Activated CD4-positive, alpha-beta T cell treated with anti-CD3 and anti-CD28 coated beads, Interleukin-2, Interleukin-6, amounts not matched to agents 100 ng/mL and 50 ng/mL, durations not matched to agents 16 hours and 8 hours (primary cell): Measurements from ENCODE around the gene C1QBP.

Experiments used
- DNase-seq: peaks from one replicate; pipeline ENCODE4 v3.0.0-alpha.2; 2020

C1QBP gene

DNA sequence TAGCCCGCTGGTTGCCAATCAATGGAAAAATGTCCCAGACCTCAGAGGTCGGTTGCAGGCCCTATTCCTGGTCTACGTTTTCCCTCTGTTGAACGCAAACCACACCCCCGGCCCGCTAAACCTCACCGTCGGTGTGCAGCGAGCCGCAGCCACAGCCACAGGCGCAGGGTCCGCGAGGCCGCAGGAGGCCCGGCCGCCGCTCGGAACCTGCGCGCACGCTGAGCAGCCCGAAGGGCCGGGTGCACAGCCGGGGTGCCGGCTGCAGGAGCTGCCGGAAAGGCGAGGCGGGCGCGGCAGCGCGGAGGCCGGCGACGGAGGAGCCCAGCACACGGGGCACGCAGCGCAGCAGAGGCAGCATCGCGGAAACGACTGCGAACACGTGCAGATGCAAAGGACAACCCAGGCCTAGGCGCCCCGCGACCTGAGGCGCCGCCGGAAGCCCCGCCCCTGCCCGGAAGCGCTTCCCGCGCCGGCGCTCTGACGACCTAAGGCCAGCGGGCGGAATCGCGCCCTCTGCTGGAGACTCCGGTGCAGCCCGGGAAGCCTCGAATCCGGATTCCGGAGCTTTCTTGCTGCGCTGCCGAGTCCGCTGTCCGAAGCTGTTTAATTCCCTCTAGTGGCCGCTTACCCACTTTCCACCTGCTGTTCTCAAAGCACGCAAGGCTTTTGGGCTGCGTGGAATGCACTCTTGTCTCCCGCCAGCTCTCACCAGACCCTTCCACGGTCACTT lies at the start of gene C1QBP:
Gene C1QBP, minus strand, starts transcription at position 440 of the 730 bp plus-strand sequence. Its CDS starts 82 bp downstream, at position 358.
- DNase-seq, result peak; percentile 95

DNA sequence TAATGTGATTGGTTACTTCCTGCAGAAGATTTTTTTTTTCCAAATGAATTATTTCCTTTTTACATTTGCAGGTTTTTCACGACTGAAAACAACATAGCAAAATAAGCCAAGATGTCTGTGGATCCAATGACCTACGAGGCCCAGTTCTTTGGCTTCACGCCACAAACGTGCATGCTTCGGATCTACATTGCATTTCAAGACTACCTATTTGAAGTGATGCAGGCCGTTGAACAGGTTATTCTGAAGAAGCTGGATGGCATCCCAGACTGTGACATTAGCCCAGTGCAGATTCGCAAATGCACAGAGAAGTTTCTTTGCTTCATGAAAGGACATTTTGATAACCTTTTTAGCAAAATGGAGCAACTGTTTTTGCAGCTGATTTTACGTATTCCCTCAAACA lies 49.8 kb upstream of the C1QBP start:
- DNase-seq, result no peak

DNA sequence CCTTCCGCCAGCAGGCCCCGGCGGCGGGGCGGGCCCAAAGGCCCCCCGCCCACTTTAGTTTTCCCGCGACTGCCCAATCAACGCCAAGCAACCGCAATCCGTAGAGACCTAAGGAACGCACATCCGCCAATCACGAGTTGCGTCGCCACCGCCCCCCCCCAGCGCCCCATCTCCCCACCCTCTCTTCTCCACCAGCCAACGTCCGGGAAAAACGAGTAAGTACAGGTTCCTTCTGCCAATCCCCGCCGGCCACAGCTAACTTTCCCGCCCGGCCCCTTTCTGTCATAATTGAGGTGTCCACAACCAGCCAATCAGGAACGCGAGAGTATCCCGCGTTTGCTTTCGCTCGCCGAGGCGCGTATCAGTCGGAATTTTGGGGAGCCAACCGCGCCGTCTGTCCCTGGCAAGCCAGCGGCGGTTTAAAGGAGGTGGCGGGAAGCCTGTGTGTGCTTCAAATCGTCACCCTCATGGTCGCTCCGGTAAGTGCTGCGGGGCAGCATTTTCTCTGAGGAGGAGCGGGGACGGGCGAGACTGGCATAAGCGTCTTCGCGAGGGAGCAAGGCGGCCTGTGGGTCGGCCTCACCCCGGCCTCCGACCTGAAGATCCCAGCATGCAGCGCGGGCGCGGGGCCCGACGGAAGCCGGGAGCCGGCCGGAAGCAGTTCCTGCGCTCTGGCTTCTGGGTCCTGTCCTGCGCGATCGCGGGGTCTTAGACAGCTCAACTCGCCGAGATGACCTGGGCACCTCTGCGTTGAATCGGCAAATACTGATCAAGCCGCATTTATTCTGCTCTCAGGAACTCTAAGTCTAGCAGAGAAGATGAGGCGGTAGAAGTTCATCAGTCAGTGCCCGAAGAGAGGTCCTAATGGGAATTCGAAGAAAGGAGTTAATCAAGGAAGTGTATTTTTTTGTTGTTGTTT lies 47.5 kb upstream of the C1QBP start, which contains the start of gene MIS12:
Gene MIS12, plus strand, starts transcription at position 361 of the 919 bp plus-strand sequence. CDS start 2,297 bp downstream, outside the sequence.
- DNase-seq, result peak; percentile 99

- no peak for DNase-seq
Measured at GRCh38 chr17:5485270-5486205, 46.6 kb upstream of the C1QBP start, which contains the start of gene DERL2. DERL2 (minus strand) TSS chr17:5486178; CDS start chr17:5486161, 17 bp downstream.

GRCh38 chr17:5481451-5481850 lies 42.5 kb upstream of the C1QBP start:
- no peak for DNase-seq

DNA sequence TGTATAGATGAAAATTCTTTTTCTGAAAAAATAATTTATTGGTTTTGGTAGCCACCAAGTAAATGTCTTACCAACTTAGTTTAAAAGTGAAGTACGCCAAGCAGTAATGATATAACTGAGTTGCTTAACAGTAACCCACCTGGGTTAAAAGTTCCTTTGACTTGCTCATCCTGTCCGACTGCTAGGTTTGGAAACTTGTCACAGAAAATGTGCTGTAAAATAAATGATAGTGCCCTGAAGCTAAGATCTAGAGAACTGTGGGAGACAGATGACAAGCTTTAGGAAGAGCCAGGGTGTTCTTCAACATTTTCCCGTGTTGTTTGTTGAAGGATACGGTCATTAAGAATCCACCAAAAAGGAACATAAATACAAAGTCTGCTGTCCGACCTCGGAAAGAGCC lies 42.0 kb upstream of the C1QBP start:
- DNase-seq, result no peak

DNA sequence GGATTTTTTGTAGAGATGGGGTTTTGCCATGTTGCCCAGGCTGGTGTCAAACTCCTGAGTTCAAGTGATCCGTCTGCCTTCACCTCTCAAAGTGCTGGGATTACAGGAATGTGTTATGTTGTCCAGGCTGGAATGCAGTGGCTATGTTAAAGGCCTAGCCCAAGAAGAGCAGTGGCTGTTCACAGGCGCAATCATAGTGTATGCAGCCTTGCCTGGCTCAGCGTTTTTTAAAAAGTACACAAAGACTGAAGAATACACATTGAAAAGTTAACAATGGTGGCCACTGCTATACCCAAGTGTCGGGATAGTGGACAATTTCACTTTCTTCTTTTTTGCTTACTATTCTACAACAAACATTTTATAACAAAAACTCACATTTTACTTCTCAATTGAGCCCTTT lies 40.0 kb upstream of the C1QBP start:
- DNase-seq, result no peak

DNA sequence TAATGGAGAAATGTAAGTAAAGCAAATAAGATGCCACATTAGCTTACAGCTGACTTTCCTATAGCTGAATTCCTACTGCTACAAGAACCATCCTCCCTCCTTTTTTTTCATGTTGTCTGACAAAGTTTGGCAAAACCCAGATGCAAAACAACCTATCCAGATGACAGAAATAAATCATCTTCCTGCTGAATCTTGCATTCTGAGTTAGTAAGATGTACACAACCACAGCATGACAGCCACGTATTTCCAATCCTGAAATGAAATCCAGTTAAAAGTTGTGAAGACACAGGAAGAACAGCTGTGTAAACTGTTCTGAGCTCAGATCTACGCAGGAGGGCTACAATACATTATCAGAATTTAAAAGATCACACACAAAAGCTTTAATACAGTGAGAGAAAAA lies 35.0 kb upstream of the C1QBP start:
- no peak for DNase-seq

DNA sequence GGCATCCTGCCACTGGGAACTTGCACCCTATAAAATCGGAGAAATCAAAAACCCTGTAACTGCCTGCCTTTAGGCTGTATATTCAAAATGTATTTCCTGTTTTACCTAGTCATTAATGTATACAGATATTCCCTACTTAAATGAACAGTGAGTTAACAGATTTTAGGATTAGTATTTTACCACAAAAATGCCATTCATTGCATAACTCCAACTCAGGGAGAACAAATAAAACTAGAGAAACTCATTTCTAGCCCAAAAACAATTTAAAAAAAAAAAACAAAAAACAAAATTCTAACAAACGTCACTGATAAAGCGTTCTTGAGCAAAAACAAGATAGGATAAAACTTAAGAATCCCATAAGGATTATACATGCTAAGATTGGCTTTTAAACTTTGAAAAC lies 33.6 kb upstream of the C1QBP start:
- DNase-seq, result no peak

GRCh38 chr17:5468075-5468473 lies 29.1 kb upstream of the C1QBP start:
- peak; percentile 27 for DNase-seq

- no peak for DNase-seq
Measured at GRCh38 chr17:5467416-5467815, 28.5 kb upstream of the C1QBP start.

GRCh38 chr17:5466295-5466694 lies 27.3 kb upstream of the C1QBP start:
- DNase-seq, result no peak

- no peak for DNase-seq
Measured at GRCh38 chr17:5464717-5465507, 26.0 kb upstream of the C1QBP start.

GRCh38 chr17:5446786-5447185 lies 7.8 kb upstream of the C1QBP start:
- no peak for DNase-seq

DNA sequence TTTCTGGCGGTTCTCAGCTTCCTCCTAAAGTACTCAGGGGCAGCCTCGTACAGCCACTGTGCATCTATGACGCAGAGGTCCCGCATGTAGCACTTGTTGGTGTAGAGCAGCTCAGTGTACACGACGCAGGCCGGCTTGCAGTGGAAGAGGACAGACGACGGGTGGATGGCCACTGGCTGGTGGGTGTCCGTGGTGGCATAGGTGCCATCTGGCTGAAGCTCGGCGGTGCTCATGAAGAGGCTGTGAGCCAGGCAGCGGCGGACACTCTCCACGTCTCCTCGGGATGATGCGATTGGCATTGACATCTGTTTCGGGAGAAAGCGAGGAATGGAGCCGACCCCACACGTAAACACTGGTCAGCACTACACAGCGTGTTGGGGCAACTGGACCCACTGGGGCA lies 5.3 kb upstream of the C1QBP start:
- no peak for DNase-seq

GRCh38 chr17:5443728-5444127 lies 4.8 kb upstream of the C1QBP start:
- DNase-seq, result no peak

DNA sequence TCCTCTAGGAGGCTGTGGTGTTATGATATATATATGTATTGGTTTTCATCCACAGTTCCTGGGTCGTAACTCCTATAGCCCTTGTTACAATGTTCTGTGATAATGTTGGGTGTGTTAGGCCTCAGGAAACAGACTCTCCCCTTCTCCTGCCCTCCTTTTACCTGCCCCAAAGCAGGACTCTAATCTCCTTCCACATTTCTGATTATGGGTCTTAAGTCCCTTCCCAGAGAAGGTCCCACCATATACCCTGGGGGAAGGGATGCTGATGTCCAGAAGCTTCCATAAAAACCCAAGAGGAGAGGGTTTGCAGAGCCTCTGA lies 450 bp upstream of the C1QBP start:
- DNase-seq, result no peak

GRCh38 chr17:5437721-5438317 lies 1.1 kb downstream of the C1QBP start:
- DNase-seq, result no peak

GRCh38 chr17:5435781-5436315 lies 3.1 kb downstream of the C1QBP start:
- peak; percentile 28 for DNase-seq

GRCh38 chr17:5434984-5435383 lies 4.0 kb downstream of the C1QBP start:
- no peak for DNase-seq

DNA sequence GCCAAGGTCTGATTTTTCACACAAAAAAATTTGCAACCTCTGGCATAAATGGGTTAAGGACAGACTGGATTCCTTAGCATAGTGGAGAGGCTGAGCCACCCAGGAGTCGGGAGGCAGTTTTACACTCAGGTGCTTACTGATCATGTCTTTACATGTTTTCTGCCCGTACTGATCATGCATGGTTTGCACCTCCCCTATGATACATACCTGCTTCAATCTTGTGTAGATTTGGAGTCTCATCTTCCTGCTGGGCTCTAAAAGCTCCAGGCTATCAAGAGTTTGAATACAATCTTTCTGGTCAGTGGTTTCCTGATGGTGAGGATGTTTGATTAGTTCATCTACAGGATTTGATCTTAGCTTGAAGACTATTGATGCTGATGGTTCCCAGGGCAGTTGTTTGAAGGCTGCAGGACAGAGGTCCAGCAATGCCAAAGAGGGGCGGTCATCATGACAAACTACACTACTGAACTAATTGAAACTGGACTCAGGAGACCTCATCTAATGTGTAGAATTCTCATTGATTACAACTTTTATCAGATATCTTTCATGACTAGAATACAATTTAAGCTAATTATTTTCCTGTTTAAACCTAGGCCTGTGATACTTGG lies 6.9 kb downstream of the C1QBP start:
- DNase-seq, result no peak
